Stomach smooth muscle (tissue), 2 donors: Measurements from ENCODE around the gene GUCY1A2.

Experiments used
- H3K27ac ChIP-seq: one replicate; pipeline ENCODE4 v1.7.0; 2013; ENCODE audit warnings: mild to moderate bottlenecking, low read length, inconsistent platforms
- H3K27me3 ChIP-seq, 2 donors: one replicate each; pipeline ENCODE4 v1.7.0; 2013; ENCODE audit warnings: low read length in 2 of 2; ENCODE audit not compliant: insufficient read depth in 2 of 2, control insufficient read depth in 1 of 2
- H3K36me3 ChIP-seq, 2 donors: one replicate each; pipeline ENCODE4 v1.7.0; 2013; ENCODE audit warnings: low read length in 2 of 2; ENCODE audit not compliant: control insufficient read depth in 2 of 2, insufficient read depth in 2 of 2
- H3K4me1 ChIP-seq: one replicate; pipeline ENCODE4 v1.7.0; 2013; ENCODE audit warnings: low read length; ENCODE audit not compliant: control insufficient read depth, insufficient read depth
- H3K4me3 ChIP-seq, 2 donors: one replicate each; pipeline ENCODE4 v1.7.0; 2013; ENCODE audit warnings: low read length in 2 of 2
- H3K9ac ChIP-seq, 2 donors: one replicate each; pipeline ENCODE4 v1.7.0; 2013; ENCODE audit warnings: low read length in 2 of 2, mild to moderate bottlenecking in 1 of 2
- H3K9me3 ChIP-seq, 2 donors: one replicate each; pipeline ENCODE4 v1.7.0; 2013; ENCODE audit warnings: low read length in 2 of 2; ENCODE audit not compliant: control insufficient read depth in 2 of 2
- donor health status: healthy.
- donor health status: Pancreatic carcinoma.

The GUCY1A2 gene

GRCh38 chr11:106706355-106706754 is 311.9 kb downstream of the GUCY1A2 start:
- H3K36me3 ChIP-seq: no peaks in the 10 kb centered on the region

DNA sequence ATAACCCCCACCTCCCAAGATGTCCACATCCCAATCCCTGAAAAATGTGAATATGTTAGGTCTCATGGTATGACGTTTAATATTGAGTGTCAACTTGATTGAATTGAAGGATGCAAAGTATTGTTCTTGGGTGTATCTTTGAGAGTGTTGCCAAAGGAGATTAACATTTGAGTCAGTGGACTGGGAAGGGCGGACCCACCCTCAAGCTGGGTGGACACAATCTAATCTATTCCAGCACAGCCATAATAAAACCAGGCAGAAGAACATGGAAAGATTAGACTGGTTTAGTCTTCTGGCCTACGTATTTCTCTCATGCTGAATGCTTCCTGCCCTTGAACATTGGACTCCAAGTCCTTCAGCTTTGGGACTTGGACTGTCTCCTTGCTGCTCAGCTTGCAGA is 315.5 kb downstream of the GUCY1A2 start:
- H3K27ac ChIP-seq: no peak overlapping the region
- no peak overlapping the region for H3K9ac ChIP-seq
- no peaks in the 10 kb centered on the region for H3K4me1 ChIP-seq

More at GRCh38 chr11:106706355-106706754, 311.9 kb downstream of the GUCY1A2 start:
- Histone ChIP-seq H3K9ac (no peak overlapping the region), H3K4me3 (no peak overlapping the region), H3K4me1 (no peaks in the 10 kb centered on the region), H3K27ac (no peak overlapping the region), H3K9me3 (no peaks in the 10 kb centered on the region), H3K27me3 (no peaks in the 10 kb centered on the region)

DNA sequence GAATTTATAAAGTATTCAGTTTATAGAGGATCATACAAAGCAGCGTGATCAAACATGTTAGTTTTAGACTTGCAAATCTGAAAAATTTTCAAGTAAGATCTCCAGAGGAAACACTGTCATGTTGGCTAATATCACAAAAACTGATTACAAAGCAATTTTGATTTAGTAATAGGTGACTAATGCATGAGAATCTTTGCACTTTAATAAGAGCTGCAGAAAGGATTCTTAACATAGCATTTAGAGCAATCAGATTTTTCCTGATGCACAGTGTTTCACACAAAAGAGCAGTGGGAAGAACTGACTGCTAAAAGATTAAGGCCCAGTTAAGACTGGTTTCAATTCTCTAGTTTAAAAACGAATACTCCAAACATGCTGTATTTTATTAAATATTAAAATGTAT is 321.2 kb downstream of the GUCY1A2 start:
- Histone ChIP-seq H3K4me3 (no peak overlapping the region), H3K27me3 (no peaks in the 10 kb centered on the region), H3K27ac (no peak overlapping the region), H3K9me3 (no peaks in the 10 kb centered on the region), H3K4me1 (no peaks in the 10 kb centered on the region), H3K36me3 (no peaks in the 10 kb centered on the region), H3K9ac (no peak overlapping the region)

More for the DNA sequence above, 315.5 kb downstream of the GUCY1A2 start:
- H3K4me3 ChIP-seq: no peak overlapping the region
- H3K27me3 ChIP-seq: no peaks in the 10 kb centered on the region
- no peaks in the 10 kb centered on the region for H3K36me3 ChIP-seq
- no peaks in the 10 kb centered on the region for H3K9me3 ChIP-seq

GRCh38 chr11:106695506-106695905 is 322.8 kb downstream of the GUCY1A2 start:
- no peaks in the 10 kb centered on the region for H3K27me3 ChIP-seq
- no peak overlapping the region for H3K9ac ChIP-seq
- H3K4me3 ChIP-seq: no peak overlapping the region
- no peaks in the 10 kb centered on the region for H3K4me1 ChIP-seq
- H3K27ac ChIP-seq: no peak overlapping the region
- H3K36me3 ChIP-seq: no peaks in the 10 kb centered on the region
- no peaks in the 10 kb centered on the region for H3K9me3 ChIP-seq

GRCh38 chr11:106694501-106694900 is 323.8 kb downstream of the GUCY1A2 start:
- Histone ChIP-seq H3K4me3 (no peak overlapping the region), H3K27me3 (no peaks in the 10 kb centered on the region), H3K9ac (no peak overlapping the region), H3K36me3 (no peaks in the 10 kb centered on the region), H3K9me3 (no peaks in the 10 kb centered on the region), H3K4me1 (no peaks in the 10 kb centered on the region), H3K27ac (no peak overlapping the region)

DNA sequence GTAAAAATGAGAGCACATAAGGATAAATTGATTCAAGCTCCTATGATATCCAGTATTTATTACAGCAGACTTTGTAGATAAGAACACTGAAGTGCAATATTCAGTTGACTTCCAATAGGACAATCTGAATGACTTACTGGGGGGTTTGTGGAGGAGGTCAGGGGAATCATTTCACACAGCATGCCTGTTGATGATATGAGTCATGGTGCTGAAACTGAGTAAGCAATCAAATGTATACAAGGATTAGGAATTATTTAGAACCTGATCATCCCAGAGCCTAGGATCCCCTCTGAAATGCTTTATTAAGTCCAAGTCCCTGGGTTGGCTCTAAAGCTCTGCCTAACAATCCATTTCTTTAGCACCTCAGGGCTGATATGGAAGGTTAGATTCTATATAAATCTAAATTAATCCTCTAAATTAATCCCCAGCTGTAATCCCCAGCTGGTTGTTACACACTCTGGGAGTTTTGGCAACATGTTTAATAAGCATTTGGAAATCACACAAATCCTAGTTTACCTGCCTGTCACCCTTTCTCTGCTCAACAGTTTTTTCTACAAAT is 326.4 kb downstream of the GUCY1A2 start:
- Histone ChIP-seq H3K4me1 (no peaks in the 10 kb centered on the region), H3K9ac (no peak overlapping the region), H3K27ac (no peak overlapping the region)

GRCh38 chr11:106690923-106691322 is 327.4 kb downstream of the GUCY1A2 start:
- Histone ChIP-seq H3K27me3 (no peaks in the 10 kb centered on the region), H3K4me3 (no peak overlapping the region), H3K27ac (no peak overlapping the region), H3K9me3 (no peaks in the 10 kb centered on the region), H3K36me3 (no peaks in the 10 kb centered on the region), H3K4me1 (no peaks in the 10 kb centered on the region), H3K9ac (no peak overlapping the region)

More for the DNA sequence above, 326.4 kb downstream of the GUCY1A2 start:
- H3K36me3 ChIP-seq: no peaks in the 10 kb centered on the region
- H3K4me3 ChIP-seq: no peak overlapping the region
- H3K9me3 ChIP-seq: no peaks in the 10 kb centered on the region
- H3K27me3 ChIP-seq: no peaks in the 10 kb centered on the region

DNA sequence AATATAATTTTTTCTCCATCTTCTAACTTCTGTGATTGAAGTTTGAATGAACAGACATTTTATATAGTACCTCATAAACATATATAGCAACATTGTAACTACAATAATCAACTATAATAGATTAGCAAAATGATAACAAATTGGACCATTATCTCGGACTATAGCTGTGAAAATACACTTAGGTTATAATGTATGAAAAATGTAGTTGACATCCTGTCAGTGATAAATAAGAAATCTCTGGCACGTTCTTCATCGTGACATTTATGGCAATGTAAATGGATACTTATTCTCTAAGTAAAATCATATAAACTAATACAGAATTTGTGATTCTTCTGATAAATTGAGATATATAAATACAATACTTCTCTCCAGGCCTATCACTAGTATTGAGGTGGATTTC is 333.3 kb downstream of the GUCY1A2 start:
- no peak overlapping the region for H3K4me3 ChIP-seq
- no peaks in the 10 kb centered on the region for H3K4me1 ChIP-seq
- no peak overlapping the region for H3K27ac ChIP-seq
- H3K36me3 ChIP-seq: no peaks in the 10 kb centered on the region
- H3K27me3 ChIP-seq: no peaks in the 10 kb centered on the region
- no peaks in the 10 kb centered on the region for H3K9me3 ChIP-seq
- no peak overlapping the region for H3K9ac ChIP-seq

GRCh38 chr11:106683435-106683834 is 334.8 kb downstream of the GUCY1A2 start:
- no peaks in the 10 kb centered on the region for H3K4me1 ChIP-seq
- H3K9ac ChIP-seq: no peak overlapping the region
- H3K27ac ChIP-seq: no peak overlapping the region
- H3K27me3 ChIP-seq: no peaks in the 10 kb centered on the region
- no peaks in the 10 kb centered on the region for H3K9me3 ChIP-seq
- no peaks in the 10 kb centered on the region for H3K36me3 ChIP-seq
- H3K4me3 ChIP-seq: no peak overlapping the region

GRCh38 chr11:106681435-106681834 is 336.8 kb downstream of the GUCY1A2 start:
- no peak overlapping the region for H3K4me3 ChIP-seq
- no peak overlapping the region for H3K9ac ChIP-seq
- H3K4me1 ChIP-seq: no peaks in the 10 kb centered on the region
- no peak overlapping the region for H3K27ac ChIP-seq
- H3K9me3 ChIP-seq: no peaks in the 10 kb centered on the region
- H3K36me3 ChIP-seq: no peaks in the 10 kb centered on the region
- no peaks in the 10 kb centered on the region for H3K27me3 ChIP-seq

- H3K9ac ChIP-seq: no peak overlapping the region
- H3K4me1 ChIP-seq: no peaks in the 10 kb centered on the region
- no peaks in the 10 kb centered on the region for H3K27me3 ChIP-seq
- H3K4me3 ChIP-seq: no peak overlapping the region
- H3K36me3 ChIP-seq: no peaks in the 10 kb centered on the region
- H3K27ac ChIP-seq: no peak overlapping the region
- H3K9me3 ChIP-seq: no peaks in the 10 kb centered on the region
Observed at GRCh38 chr11:106679581-106679980, 338.7 kb downstream of the GUCY1A2 start.
